Measurements from ENCODE around the gene LINGO3. TPM values are rescaled to one million over a fixed set of nuclear protein-coding genes. Genes with fewer than 3 reads are reported as not detected.

The LINGO3 gene
- total and polyA plus RNA-seq, 2 experiments from 2014 or later = 0.29 to 0.45 TPM

DNA sequence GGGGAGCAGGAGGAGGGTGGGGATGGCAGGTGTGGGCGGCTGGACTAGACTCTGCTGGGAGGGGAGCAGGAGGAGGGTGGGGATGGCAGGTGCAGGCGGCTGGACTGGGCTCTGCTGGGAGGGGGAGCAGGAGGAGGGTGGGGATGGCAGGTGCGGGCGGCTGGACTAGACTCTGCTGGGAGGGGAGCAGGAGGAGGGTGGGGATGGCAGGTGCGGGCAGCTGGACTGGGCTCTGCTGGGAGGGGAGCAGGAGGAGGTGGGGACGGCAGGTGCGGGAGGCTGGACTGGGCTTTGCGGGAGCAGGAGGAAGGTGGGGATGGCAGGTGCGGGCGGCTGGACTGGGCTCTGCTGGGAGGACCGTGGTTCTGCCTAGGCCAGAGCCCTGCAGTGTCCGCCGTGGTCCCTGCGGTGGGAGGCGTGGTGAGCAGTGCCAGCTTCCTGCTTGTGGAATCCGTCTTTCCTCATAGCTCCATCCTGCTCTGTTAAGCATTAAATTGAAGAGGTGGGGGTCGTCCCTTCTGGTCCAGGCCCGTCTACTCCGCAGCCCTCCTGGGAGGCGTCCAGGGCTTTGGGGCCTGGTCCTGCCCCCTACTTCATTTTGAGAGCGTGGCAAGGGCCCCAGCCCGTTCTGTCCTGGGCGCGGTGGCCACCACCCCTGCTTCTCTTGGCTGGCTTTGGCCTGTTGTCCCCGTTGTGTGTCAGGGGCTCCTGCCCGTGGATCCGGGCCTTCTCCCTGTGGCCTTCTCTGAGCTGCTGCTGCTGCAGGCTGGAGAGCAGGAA is 25.3 kb upstream of the LINGO3 start:
- ATAC-seq (no peak), DNase-seq (ENCODE audit: low spot score) (no peak)
- H3K9me3 Mint-ChIP-seq = peaks cover 16% of the 10 kb centered on the region
- H3K27me3 Mint-ChIP-seq (ENCODE audit: insufficient read depth, low read depth, poor library complexity) = peaks cover 35% of the 10 kb centered on the region
- Histone ChIP-seq H2AFZ (no peak overlapping the region), H3K9me2 (ENCODE audit: insufficient read depth) (no peaks in the 10 kb centered on the region; the same call in 1 of the 2 replicates), H3K27ac (ENCODE audit: low read depth) (no peak overlapping the region), H4K20me1 (replicated peaks; ENCODE audit: insufficient read depth) (peaks cover 13% of the 10 kb centered on the region), H3K79me2 (replicated peaks; ENCODE audit: insufficient read depth) (peaks cover 65% of the 10 kb centered on the region), H3K36me3 (ENCODE audit: insufficient read depth) (no peaks in the 10 kb centered on the region), H3K4me1 (ENCODE audit: insufficient read depth) (peaks cover 17% of the 10 kb centered on the region), H3K27me3 (ENCODE audit: insufficient read depth) (no peaks in the 10 kb centered on the region), H3K4me3 (no peak overlapping the region), H3F3A (replicated peaks; ENCODE audit: low read depth) (peaks cover 24% of the 10 kb centered on the region), H3K4me2 (no peak overlapping the region)
- peaks cover 28% of the 10 kb centered on the region for H3K36me3 Mint-ChIP-seq (ENCODE audit: low read depth)
- no peak overlapping the region; the same call in 2 of the 3 replicates for H3K4me3 Mint-ChIP-seq
- H3K27ac Mint-ChIP-seq = peak overlapping the region; percentile 84; the same call in 1 of the 2 replicates
- peaks cover 42% of the 10 kb centered on the region for H3K4me1 Mint-ChIP-seq
- TF ChIP-seq CTCF (conservative IDR thresholded peaks at IDR 0.05; ENCODE audit: low read depth in 2 of 2) (no peak), CREB1 (CRISPR knock-in tag; IDR thresholded peaks at IDR 0.05; ENCODE audit: low read depth) (no peak), EZH2phosphoT487 (IDR thresholded peaks at IDR 0.05; ENCODE audit: unreplicated experiment) (no peak), EZH2 (IDR thresholded peaks at IDR 0.05; ENCODE audit: low read depth, unreplicated experiment) (no peak), REST (IDR thresholded peaks at IDR 0.05; ENCODE audit: unreplicated experiment) (no peak), ZNF331 (CRISPR knock-in tag; IDR thresholded peaks at IDR 0.05; ENCODE audit: low read depth) (no peak)

DNA sequence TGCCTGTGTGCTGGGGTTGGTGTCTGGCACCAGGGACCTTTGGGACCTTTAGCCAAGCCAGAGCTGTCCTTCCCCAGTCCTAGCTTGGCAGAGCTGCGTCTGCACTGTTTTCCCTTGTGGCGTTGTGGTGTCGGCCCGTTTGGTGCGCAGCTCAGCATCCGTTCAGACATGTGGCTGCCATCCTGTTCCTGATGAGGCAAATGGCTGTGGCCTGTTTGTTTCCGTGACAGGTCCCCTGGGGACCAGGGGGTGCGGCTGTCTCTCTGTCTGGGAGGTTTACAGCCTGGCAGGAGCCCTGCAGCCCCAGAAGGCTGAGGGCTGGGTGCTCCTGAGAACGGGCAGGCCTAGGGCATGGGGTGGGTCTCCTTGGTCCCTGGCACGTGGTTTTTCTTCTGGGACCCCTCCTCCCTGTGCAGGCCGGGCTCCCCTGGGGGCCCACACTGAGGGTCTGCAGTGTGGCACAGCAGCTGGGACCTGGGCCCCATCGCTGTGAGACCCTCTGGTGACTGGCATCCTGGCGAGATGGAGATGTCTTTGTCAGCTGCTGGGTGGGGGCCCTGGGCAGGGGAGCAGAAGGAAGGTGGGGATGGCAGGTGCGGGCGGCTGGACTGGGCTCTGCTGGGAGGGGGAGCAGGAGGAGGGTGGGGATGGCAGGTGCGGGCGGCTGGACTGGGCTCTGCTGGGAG is 24.5 kb upstream of the LINGO3 start:
- Histone ChIP-seq H2AFZ (no peak overlapping the region), H3K4me2 (no peak overlapping the region), H3F3A (replicated peaks; ENCODE audit: low read depth) (peaks cover 24% of the 10 kb centered on the region), H3K9me2 (ENCODE audit: insufficient read depth) (no peaks in the 10 kb centered on the region; the same call in 1 of the 2 replicates), H3K27ac (ENCODE audit: low read depth) (no peak overlapping the region), H3K27me3 (ENCODE audit: insufficient read depth) (no peaks in the 10 kb centered on the region), H4K20me1 (replicated peaks; ENCODE audit: insufficient read depth) (peaks cover 13% of the 10 kb centered on the region), H3K4me1 (ENCODE audit: insufficient read depth) (peaks cover 18% of the 10 kb centered on the region), H3K36me3 (ENCODE audit: insufficient read depth) (no peaks in the 10 kb centered on the region), H3K79me2 (replicated peaks; ENCODE audit: insufficient read depth) (peaks cover 72% of the 10 kb centered on the region), H3K4me3 (no peak overlapping the region)
- H3K4me3 Mint-ChIP-seq = no peak overlapping the region
- ATAC-seq = no peak
- peaks cover 44% of the 10 kb centered on the region for H3K4me1 Mint-ChIP-seq
- DNase-seq (ENCODE audit: low spot score) = no peak
- peaks cover 16% of the 10 kb centered on the region for H3K9me3 Mint-ChIP-seq
- no peak overlapping the region for H3K27ac Mint-ChIP-seq
- H3K27me3 Mint-ChIP-seq (ENCODE audit: insufficient read depth, low read depth, poor library complexity) = peaks cover 40% of the 10 kb centered on the region
- peaks cover 26% of the 10 kb centered on the region for H3K36me3 Mint-ChIP-seq (ENCODE audit: low read depth)
- TF ChIP-seq ZNF114 (CRISPR knock-in tag; IDR thresholded peaks at IDR 0.05) = no peak
- TF ChIP-seq POLR2AphosphoS5 (IDR thresholded peaks at IDR 0.05; ENCODE audit: low read depth) = no peak
- TF ChIP-seq CREB1 (CRISPR knock-in tag; IDR thresholded peaks at IDR 0.05; ENCODE audit: low read depth) = no peak

Measured in GM23338 (cell line).